PC-3 (cell line): ENCODE measurements around the gene PSORS1C2. TPM values are rescaled to one million over a fixed set of nuclear protein-coding genes. Genes with fewer than 3 reads are reported as not detected.
"Not testable (repeated sequence)": the region's sequence is repeated elsewhere in the genome, so short reads cannot be mapped to it uniquely, and the experiment has no call there.

ENCODE experiments used
- ATAC-seq: fragments of 200-7000 bp; cut with Tn5 transposase; 2 replicates; pipeline ENCODE4 v1.9.1; 2020; ENCODE audit warnings: mild to moderate bottlenecking, moderate library complexity
- BruUV-seq: library from RNA; stranded (reverse); fragments of 400-500 nt; replicated peaks from 2 replicates; lab custom pipeline; 2021; lab: Mats Ljungman, UMichigan
- CTCF ChIA-PET: fragments of 300-600 bp; sonication (Branson Sonifier 250); formaldehyde crosslinking; loops from one replicate; lab custom pipeline; 2022; ENCODE audit warnings: antibody characterized with exemption; lab: Charles Lee
- POLR2A ChIA-PET: fragments of 300-600 bp; sonication (Branson Sonifier 250); formaldehyde crosslinking; loops from one replicate; lab custom pipeline; 2022; ENCODE audit warnings: antibody characterized with exemption; ENCODE audit not compliant: unreplicated experiment; lab: Charles Lee
- DNase-seq: peaks from one replicate; pipeline ENCODE4 v3.0.0-alpha.2; 2015
- H2AFZ ChIP-seq: fragments of 300-600 bp; sonication (generic); 2 replicates; pipeline ENCODE4 v1.6.0; 2016; ENCODE audit warnings: antibody characterized with exemption, low read length
- H3F3A ChIP-seq: fragments of 300-600 bp; sonication (generic); one replicate; pipeline ENCODE4 v1.6.0; 2017; ENCODE audit warnings: antibody characterized with exemption, low read length, control low read depth, mild to moderate bottlenecking; ENCODE audit not compliant: unreplicated experiment
- H3K27ac ChIP-seq: fragments of 300-600 bp; sonication (generic); 2 replicates; pipeline ENCODE4 v1.5.1; 2016; ENCODE audit warnings: mild to moderate bottlenecking, low read length
- H3K27me3 ChIP-seq: fragments of 300-600 bp; sonication (generic); 2 replicates; pipeline ENCODE4 v1.6.1; 2016; ENCODE audit warnings: low read length, mixed read lengths
- H3K36me3 ChIP-seq: fragments of 300-600 bp; sonication (generic); 2 replicates; pipeline ENCODE4 v1.6.1; 2016; ENCODE audit warnings: low read depth, mixed run types, low read length, mixed read lengths
- H3K4me1 ChIP-seq: fragments of 300-600 bp; sonication (generic); 2 replicates; pipeline ENCODE4 v1.5.1; 2016; ENCODE audit warnings: low read length; ENCODE audit not compliant: insufficient read depth
- H3K4me2 ChIP-seq: fragments of 300-600 bp; sonication (generic); 2 replicates; pipeline ENCODE4 v1.6.0; 2016; ENCODE audit warnings: low read length
- H3K4me3 ChIP-seq: fragments of 300-600 bp; sonication (generic); 2 replicates; pipeline ENCODE4 v1.5.1; 2016; ENCODE audit warnings: mild to moderate bottlenecking, low read length, mixed read lengths
- H3K79me2 ChIP-seq: fragments of 300-600 bp; sonication (generic); 2 replicates; pipeline ENCODE4 v1.6.1; 2017; ENCODE audit warnings: low read length, mixed read lengths
- H3K9ac ChIP-seq: fragments of 300-600 bp; sonication (generic); 2 replicates; pipeline ENCODE4 v1.6.0; 2016; ENCODE audit warnings: mild to moderate bottlenecking, low read length
- H3K9me2 ChIP-seq: fragments of 300-600 bp; sonication (generic); replicated peaks from 2 replicates; pipeline ENCODE4 v1.6.1; 2016; ENCODE audit warnings: mixed run types, low read length, mixed read lengths
- H3K9me3 ChIP-seq: fragments of 300-600 bp; sonication (generic); 2 replicates; pipeline ENCODE4 v1.6.1; 2016; ENCODE audit warnings: low read length, mixed read lengths
- H4K20me1 ChIP-seq: fragments of 300-600 bp; sonication (generic); 2 replicates; pipeline ENCODE4 v1.6.1; 2016; ENCODE audit warnings: low read length, mixed read lengths
- EZH2 ChIP-seq: fragments of 300-600 bp; sonication (generic); IDR thresholded peaks from one replicate; pipeline ENCODE4 v1.6.1; 2017; ENCODE audit warnings: antibody characterized with exemption, mild to moderate bottlenecking, low read length; ENCODE audit not compliant: unreplicated experiment
- EZH2phosphoT487 ChIP-seq: fragments of 300-600 bp; sonication (generic); IDR thresholded peaks from 2 replicates; pipeline ENCODE4 v1.6.1; 2018; ENCODE audit warnings: mild to moderate bottlenecking, antibody characterized with exemption, low read length, borderline replicate concordance
- intact Hi-C: fragments of 100-400 bp; cut with micrococcal nuclease; formaldehyde crosslinking; loops from 2 replicates; pipeline ENCODE4 v1.9.0; 2023
- total RNA-seq: library from RNA; depleted of rRNA; stranded (reverse); fragments of >200 nt; gene quantifications from 2 replicates; pipeline ENCODE4 v1.2.3, GENCODE V29; 2014
- TF ChIP-seq, protein P1 (sequence below): fragments of 300-600 bp; sonication (generic); conservative IDR thresholded peaks from 2 replicates; pipeline ENCODE4 v1.5.1; 2017; ENCODE audit warnings: antibody characterized with exemption, low read depth, mild to moderate bottlenecking, low read length

The PSORS1C2 gene
- total RNA-seq, 1 experiment from 2014 or later: not detected

DNA sequence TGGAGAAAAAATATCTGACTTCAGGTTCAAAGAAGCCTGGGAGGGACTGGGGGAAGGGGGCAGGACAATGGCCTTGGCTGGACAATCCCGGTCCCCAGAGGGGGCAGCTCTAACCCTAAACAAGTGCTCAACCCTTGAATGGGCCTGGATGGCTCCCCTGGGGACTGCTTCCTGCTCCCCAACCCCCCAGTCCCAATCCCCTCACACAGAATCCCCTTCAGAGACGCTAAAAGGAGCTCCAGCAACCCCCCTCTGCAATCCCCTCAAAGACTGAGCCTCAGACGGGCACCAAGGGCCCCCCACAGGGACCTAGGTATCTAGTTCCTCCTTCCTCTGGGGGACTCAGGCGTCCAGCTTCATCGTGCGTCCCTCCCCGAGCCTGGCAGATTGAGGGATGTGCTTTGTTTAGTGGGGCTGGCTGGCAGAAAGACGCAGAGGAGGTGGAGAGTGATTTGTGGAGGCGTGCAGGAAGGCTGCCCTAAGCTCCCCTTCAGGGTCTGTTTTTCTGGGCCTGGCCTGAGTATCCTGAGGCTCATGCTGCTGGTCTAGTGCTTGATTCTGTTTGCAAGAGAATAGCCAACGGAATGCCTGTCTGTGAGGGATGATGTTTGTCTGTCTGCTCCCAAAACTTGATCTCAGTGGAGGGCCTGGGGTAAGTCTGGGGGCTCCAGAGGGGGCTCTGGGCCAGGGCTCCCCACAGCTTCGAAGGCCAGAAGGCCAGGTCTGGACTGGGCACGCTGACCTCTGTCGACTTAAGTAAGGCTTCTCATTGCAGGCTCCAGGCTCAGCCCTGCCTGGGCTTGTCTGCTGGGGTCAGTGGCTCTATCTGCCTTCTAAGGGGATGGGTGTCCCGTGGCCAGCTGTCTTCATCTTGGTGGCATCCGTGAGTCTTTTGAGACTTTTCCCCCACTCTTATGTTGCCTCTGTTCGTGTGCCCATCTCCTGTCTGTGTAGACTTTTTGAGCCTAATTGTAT lies 33.4 kb upstream of the PSORS1C2 start:
- CTCF ChIA-PET: interaction anchor here (0.7 kb wide), 1 partner anchor 225 kb away, joined by 4 read pairs; no protein-coding TSS in a partner anchor

DNA sequence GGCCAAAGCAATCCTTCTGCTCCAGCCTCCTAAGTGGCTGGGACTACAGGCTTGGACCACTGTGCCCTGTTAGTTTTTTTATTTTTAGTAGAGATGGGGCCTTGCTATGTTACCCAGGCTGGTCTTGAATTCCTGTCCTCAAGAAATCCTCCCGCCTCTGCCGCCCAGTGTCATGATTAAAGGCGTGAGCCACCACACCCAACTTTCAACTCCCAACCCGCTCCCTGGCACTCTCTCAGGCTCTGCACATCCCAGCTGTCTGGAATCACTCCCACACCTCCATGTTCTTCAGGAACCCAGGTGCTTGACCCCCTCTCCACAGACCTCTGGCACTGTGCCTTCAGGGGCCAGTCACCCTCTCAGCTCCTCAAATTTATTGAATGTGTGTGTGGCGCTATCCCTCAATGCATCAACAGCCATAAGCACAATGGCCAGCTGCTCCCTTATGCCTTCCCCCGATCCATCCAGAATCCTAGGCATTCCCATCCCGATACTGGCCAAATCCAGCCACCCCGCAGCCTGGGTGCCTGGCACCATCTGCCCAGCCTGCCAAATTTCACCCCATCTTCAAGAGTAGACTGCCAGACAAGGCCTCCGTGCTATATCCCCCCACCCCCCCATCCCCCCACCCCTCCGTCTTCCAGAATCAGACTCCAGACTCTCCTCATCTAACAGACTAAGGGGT lies 32.3 kb upstream of the PSORS1C2 start:
- no peaks in the 10 kb centered on the region for H3K27me3 ChIP-seq
- no peak overlapping the region for H3K4me2 ChIP-seq
- no peak overlapping the region for H3K9ac ChIP-seq
- H3K36me3 ChIP-seq: no peaks in the 10 kb centered on the region
- ATAC-seq (no peak), DNase-seq (no peak)
- no peaks in the 10 kb centered on the region for H3K9me3 ChIP-seq
- no peak overlapping the region for H3K27ac ChIP-seq
- H4K20me1 ChIP-seq: no peaks in the 10 kb centered on the region
- H3K9me2 ChIP-seq: no peaks in the 10 kb centered on the region
- no TSS peak for BruUV-seq
- ChIA-PET CTCF (no interaction called here), POLR2A (no interaction called here)
- H3F3A ChIP-seq: no peaks in the 10 kb centered on the region
- intact Hi-C loops: no loop called here
- no peak overlapping the region for H2AFZ ChIP-seq
- peaks cover 5% of the 10 kb centered on the region for H3K4me1 ChIP-seq
- no peak overlapping the region for H3K4me3 ChIP-seq
- TF ChIP-seq, protein P1, sequence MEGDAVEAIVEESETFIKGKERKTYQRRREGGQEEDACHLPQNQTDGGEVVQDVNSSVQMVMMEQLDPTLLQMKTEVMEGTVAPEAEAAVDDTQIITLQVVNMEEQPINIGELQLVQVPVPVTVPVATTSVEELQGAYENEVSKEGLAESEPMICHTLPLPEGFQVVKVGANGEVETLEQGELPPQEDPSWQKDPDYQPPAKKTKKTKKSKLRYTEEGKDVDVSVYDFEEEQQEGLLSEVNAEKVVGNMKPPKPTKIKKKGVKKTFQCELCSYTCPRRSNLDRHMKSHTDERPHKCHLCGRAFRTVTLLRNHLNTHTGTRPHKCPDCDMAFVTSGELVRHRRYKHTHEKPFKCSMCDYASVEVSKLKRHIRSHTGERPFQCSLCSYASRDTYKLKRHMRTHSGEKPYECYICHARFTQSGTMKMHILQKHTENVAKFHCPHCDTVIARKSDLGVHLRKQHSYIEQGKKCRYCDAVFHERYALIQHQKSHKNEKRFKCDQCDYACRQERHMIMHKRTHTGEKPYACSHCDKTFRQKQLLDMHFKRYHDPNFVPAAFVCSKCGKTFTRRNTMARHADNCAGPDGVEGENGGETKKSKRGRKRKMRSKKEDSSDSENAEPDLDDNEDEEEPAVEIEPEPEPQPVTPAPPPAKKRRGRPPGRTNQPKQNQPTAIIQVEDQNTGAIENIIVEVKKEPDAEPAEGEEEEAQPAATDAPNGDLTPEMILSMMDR: no peak
- no peak for TF ChIP-seq EZH2
- no peaks in the 10 kb centered on the region for H3K79me2 ChIP-seq

More for the DNA sequence above, 33.4 kb upstream of the PSORS1C2 start:
- Histone ChIP-seq H3K79me2 (no peaks in the 10 kb centered on the region), H2AFZ (no peak overlapping the region), H3K27ac (no peak overlapping the region), H3K9me3 (no peaks in the 10 kb centered on the region), H3K9ac (no peak overlapping the region), H3K4me2 (no peak overlapping the region), H3K27me3 (no peaks in the 10 kb centered on the region), H4K20me1 (no peaks in the 10 kb centered on the region), H3K4me1 (peaks cover 5% of the 10 kb centered on the region), H3K9me2 (no peaks in the 10 kb centered on the region), H3K4me3 (no peak overlapping the region), H3K36me3 (no peaks in the 10 kb centered on the region), H3F3A (no peaks in the 10 kb centered on the region)
- intact Hi-C loops: no loop called here
- no peak for TF ChIP-seq EZH2phosphoT487
- TF ChIP-seq EZH2: no peak
- TF ChIP-seq, protein P1: no peak
- POLR2A ChIA-PET: no interaction called here
- no peak for DNase-seq
- no peak for ATAC-seq
- no TSS peak for BruUV-seq

DNA sequence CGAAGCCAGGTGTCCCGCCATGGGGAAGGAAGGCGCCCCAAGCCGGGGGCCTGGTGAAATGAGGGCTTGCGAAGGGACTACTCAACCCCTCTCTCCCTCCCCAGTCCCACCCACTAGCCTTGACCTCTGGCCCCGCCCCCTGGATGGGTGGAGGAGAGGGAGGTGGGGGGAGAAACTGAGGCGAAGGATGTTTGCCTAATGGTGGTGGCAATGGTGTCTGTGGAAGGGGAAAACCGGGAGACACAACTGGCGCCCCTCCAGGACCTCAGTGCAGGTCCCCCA lies 31.7 kb upstream of the PSORS1C2 start, which contains the start of gene POU5F1:
Gene POU5F1 (minus strand): TSS at position 83 of the 282 bp plus-strand sequence. CDS start 62 bp downstream, at position 21.
- no peak for DNase-seq
- Histone ChIP-seq H3F3A (no peaks in the 10 kb centered on the region), H3K9ac (no peak within 1 kb of the TSS), H3K27me3 (no peaks in the 10 kb centered on the region), H3K4me2 (no peak within 1 kb of the TSS), H3K9me3 (no peaks in the 10 kb centered on the region), H3K4me1 (peaks cover 5% of the 10 kb centered on the region), H3K27ac (no peak within 1 kb of the TSS), H3K36me3 (no peaks in the 10 kb centered on the region), H3K4me3 (no peak within 1 kb of the TSS), H3K79me2 (no peaks in the 10 kb centered on the region), H4K20me1 (no peaks in the 10 kb centered on the region), H3K9me2 (no peaks in the 10 kb centered on the region), H2AFZ (no peak within 1 kb of the TSS)
- ChIA-PET POLR2A (no interaction called here), CTCF (no interaction called here)
- intact Hi-C loops: no loop called here
- no peak for ATAC-seq
- no TSS peak for BruUV-seq
- TF ChIP-seq EZH2: no peak

DNA sequence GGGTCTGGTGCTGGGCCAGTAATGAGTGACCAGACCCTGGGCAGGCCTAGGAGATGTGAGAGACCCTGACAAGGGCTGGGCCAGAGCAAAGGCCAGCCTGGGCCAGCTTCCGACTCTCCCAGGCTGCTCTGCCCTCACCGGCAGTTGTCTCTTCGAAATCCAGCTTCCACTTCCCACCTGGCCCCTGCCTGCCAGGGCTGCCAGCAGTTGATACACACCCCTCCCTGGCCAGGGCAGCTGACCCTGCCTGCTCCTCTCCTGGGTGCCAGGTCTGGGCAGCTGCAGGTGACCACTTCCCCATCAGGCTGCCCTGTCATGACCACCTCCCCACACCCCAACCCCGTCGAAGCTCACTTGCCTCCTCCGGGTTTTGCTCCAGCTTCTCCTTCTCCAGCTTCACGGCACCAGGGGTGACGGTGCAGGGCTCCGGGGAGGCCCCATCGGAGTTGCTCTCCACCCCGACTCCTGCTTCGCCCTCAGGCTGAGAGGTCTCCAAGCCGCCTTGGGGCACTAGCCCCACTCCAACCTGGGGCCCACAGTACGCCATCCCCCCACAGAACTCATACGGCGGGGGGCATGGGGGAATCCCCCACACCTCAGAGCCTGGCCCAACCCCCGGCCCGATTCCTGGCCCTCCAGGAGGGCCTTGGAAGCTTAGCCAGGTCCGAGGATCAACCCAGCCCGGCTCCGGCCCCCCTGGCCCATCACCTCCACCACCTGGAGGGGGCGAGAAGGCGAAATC lies 31.2 kb upstream of the PSORS1C2 start:
- H3K27ac ChIP-seq, CTCF ChIA-PET, POLR2A ChIA-PET: not testable (repeated sequence)

More for the DNA sequence above, 31.2 kb upstream of the PSORS1C2 start:
- H3K36me3 ChIP-seq, H3K9me3 ChIP-seq, ATAC-seq, H3K9ac ChIP-seq, BruUV-seq, DNase-seq, intact Hi-C loops, H2AFZ ChIP-seq, H4K20me1 ChIP-seq, H3K4me3 ChIP-seq, H3K79me2 ChIP-seq, H3K9me2 ChIP-seq, H3K4me1 ChIP-seq, H3K4me2 ChIP-seq, H3F3A ChIP-seq, H3K27me3 ChIP-seq: not testable (repeated sequence)
